ENCODE results near the gene ZBTB7C. TPM values are rescaled to one million over a fixed set of nuclear protein-coding genes. Genes with fewer than 3 reads are reported as not detected.

ZBTB7C gene
- total and polyA plus RNA-seq, 10 of the 15 experiments (the other 5 are each of a cell fraction or from before 2014, with no cell fraction given): under 0.01 to 0.08 (median 0.01) TPM; not detected in 7

GRCh38 chr18:48131042-48131441 lies 278.1 kb downstream of the ZBTB7C start:
- intact Hi-C loops (cut with micrococcal nuclease; ENCODE audit: unreplicated experiment) (no loop called here), in situ Hi-C loops (cut with MboI) (no loop called here)
- POLR2A ChIA-PET: no interaction called here
- CTCF ChIA-PET: no interaction called here
- FAIRE-seq (no peak), DNase-seq (ENCODE audit: low read depth, low spot score) (no peak), ATAC-seq (no peak)
- no peaks in the 10 kb centered on the region for H4K20me1 ChIP-seq (ENCODE audit: control insufficient read depth, insufficient read depth)
- no peaks in the 10 kb centered on the region for H3K79me2 ChIP-seq (ENCODE audit: control insufficient read depth, insufficient read depth, low read length)
- no peak overlapping the region for H3K27ac ChIP-seq (ENCODE audit: control insufficient read depth, insufficient read depth)
- SMC1A ChIA-PET (ENCODE audit: uncharacterized antibody, unreplicated experiment): no interaction called here
- H3K4me1 ChIP-seq (ENCODE audit: control insufficient read depth, insufficient read depth, low read length): no peaks in the 10 kb centered on the region
- BruUV-seq (replicated peaks): no TSS peak
- RAD21 ChIA-PET (ENCODE audit: unreplicated experiment): no interaction called here
- H3K27me3 ChIP-seq (replicated peaks in 1 of 2; ENCODE audit: control insufficient read depth in 2 of 2, insufficient read depth in 2 of 2, low read length in 1 of 2): peaks cover 0 to 5% of the 10 kb centered on the region in 2 experiments; a peak in 3 of 4 replicates
- H3K36me3 ChIP-seq (ENCODE audit: control insufficient read depth in 2 of 2, insufficient read depth in 2 of 2, low read length in 1 of 2): no peaks in the 10 kb centered on the region
- H3K9me3 ChIP-seq (replicated peaks; ENCODE audit: control insufficient read depth, insufficient read depth, low read length): no peaks in the 10 kb centered on the region
- H2AFZ ChIP-seq (ENCODE audit: control insufficient read depth, low read depth, low read length): no peak overlapping the region
- WGBS (ENCODE audit: insufficient coverage, insufficient replicate concordance, low lambda C conversion rate, missing lambda C conversion rate): 49% methylated on average over 9 of the region's 9 CpGs
- no peak overlapping the region for H3K9ac ChIP-seq (ENCODE audit: control insufficient read depth, insufficient read depth, low read length)
- no peak overlapping the region for H3K4me3 ChIP-seq
- H3K4me2 ChIP-seq (ENCODE audit: control insufficient read depth, insufficient read depth): no peak overlapping the region
- no peak for TF ChIP-seq ZNF207 (IDR thresholded peaks at IDR 0.05; ENCODE audit: borderline replicate concordance)
- TF ChIP-seq CEBPB (IDR thresholded peaks at IDR 0.05; ENCODE audit: borderline replicate concordance in 1 of 2, low read depth in 2 of 2, low read length in 2 of 2): no peak
- TF ChIP-seq, protein P1, sequence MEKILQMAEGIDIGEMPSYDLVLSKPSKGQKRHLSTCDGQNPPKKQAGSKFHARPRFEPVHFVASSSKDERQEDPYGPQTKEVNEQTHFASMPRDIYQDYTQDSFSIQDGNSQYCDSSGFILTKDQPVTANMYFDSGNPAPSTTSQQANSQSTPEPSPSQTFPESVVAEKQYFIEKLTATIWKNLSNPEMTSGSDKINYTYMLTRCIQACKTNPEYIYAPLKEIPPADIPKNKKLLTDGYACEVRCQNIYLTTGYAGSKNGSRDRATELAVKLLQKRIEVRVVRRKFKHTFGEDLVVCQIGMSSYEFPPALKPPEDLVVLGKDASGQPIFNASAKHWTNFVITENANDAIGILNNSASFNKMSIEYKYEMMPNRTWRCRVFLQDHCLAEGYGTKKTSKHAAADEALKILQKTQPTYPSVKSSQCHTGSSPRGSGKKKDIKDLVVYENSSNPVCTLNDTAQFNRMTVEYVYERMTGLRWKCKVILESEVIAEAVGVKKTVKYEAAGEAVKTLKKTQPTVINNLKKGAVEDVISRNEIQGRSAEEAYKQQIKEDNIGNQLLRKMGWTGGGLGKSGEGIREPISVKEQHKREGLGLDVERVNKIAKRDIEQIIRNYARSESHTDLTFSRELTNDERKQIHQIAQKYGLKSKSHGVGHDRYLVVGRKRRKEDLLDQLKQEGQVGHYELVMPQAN (conservative IDR thresholded peaks at IDR 0.05): no peak
- no peak for TF ChIP-seq EGR1 (IDR thresholded peaks at IDR 0.05; ENCODE audit: borderline replicate concordance in 1 of 2, low read depth in 2 of 2, low read length in 2 of 2)
- no peak for TF ChIP-seq TCF12 (IDR thresholded peaks at IDR 0.05; ENCODE audit: low read depth, low read length)
- TF ChIP-seq SMAD5 (IDR thresholded peaks at IDR 0.05; ENCODE audit: low read depth): no peak
- no peak for TF ChIP-seq ZNF24 (IDR thresholded peaks at IDR 0.05)
- TF ChIP-seq, protein P2, sequence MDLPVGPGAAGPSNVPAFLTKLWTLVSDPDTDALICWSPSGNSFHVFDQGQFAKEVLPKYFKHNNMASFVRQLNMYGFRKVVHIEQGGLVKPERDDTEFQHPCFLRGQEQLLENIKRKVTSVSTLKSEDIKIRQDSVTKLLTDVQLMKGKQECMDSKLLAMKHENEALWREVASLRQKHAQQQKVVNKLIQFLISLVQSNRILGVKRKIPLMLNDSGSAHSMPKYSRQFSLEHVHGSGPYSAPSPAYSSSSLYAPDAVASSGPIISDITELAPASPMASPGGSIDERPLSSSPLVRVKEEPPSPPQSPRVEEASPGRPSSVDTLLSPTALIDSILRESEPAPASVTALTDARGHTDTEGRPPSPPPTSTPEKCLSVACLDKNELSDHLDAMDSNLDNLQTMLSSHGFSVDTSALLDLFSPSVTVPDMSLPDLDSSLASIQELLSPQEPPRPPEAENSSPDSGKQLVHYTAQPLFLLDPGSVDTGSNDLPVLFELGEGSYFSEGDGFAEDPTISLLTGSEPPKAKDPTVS (IDR thresholded peaks at IDR 0.05; ENCODE audit: low read depth, low read length): no peak
- TF ChIP-seq REST (IDR thresholded peaks at IDR 0.05; ENCODE audit: low read depth, low read length): no peak
- TF ChIP-seq ELK1 (IDR thresholded peaks at IDR 0.05; ENCODE audit: low read depth, low read length): no peak
- no peak for TF ChIP-seq RFX5 (IDR thresholded peaks at IDR 0.05; ENCODE audit: low read depth, low read length)
- TF ChIP-seq FOS (IDR thresholded peaks at IDR 0.05; ENCODE audit: borderline replicate concordance, extremely low read depth, insufficient read length): no peak
- no peak for TF ChIP-seq CREM (IDR thresholded peaks at IDR 0.05; ENCODE audit: low read depth)

Measured in GM12878 (cell line).